AG10803 (cell line): ENCODE results near the gene JHY.
A peak's percentile ranks its signal among the peaks of the same experiment; 100 is the strongest.

Experiments used
- DNase-seq: peaks from one replicate; pipeline ENCODE4 v3.0.0; 2010; ENCODE audit warnings: low read depth
- H3K4me3 ChIP-seq: 2 replicates; pipeline ENCODE4 v1.5.1; 2011; ENCODE audit warnings: mild to moderate bottlenecking, low read length, control low read depth
- TF ChIP-seq, protein P1 (sequence below): conservative IDR thresholded peaks from 2 replicates; pipeline ENCODE4 v1.5.1; 2011; ENCODE audit warnings: mild to moderate bottlenecking, low read length, control low read depth, inconsistent platforms

The JHY gene

GRCh38 chr11:122977470-122978298 lies 95.1 kb downstream of the JHY start:
- TF ChIP-seq, protein P1, sequence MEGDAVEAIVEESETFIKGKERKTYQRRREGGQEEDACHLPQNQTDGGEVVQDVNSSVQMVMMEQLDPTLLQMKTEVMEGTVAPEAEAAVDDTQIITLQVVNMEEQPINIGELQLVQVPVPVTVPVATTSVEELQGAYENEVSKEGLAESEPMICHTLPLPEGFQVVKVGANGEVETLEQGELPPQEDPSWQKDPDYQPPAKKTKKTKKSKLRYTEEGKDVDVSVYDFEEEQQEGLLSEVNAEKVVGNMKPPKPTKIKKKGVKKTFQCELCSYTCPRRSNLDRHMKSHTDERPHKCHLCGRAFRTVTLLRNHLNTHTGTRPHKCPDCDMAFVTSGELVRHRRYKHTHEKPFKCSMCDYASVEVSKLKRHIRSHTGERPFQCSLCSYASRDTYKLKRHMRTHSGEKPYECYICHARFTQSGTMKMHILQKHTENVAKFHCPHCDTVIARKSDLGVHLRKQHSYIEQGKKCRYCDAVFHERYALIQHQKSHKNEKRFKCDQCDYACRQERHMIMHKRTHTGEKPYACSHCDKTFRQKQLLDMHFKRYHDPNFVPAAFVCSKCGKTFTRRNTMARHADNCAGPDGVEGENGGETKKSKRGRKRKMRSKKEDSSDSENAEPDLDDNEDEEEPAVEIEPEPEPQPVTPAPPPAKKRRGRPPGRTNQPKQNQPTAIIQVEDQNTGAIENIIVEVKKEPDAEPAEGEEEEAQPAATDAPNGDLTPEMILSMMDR: no peak
- no peak overlapping the region for H3K4me3 ChIP-seq
- no peak for DNase-seq

DNA sequence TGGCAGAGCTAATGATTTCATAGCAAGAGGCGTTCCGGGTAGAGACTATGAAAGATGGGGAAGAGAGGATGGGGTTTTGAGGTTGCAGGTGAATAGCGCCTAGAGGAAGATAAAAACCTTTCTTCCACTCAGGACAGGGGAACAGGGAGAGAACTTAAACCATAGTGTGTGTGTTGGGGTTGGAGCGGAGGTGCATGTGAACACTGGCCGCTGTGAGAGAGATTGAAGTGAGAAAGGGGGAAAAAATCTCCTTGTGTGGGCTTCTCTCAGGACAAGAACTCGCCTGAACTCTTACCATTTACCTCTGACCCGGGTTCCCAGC lies 95.7 kb downstream of the JHY start:
- TF ChIP-seq, protein P1: no peak
- DNase-seq: no peak
- H3K4me3 ChIP-seq: no peak overlapping the region

GRCh38 chr11:122979103-122979814 lies 96.7 kb downstream of the JHY start:
- H3K4me3 ChIP-seq: no peak overlapping the region
- no peak for DNase-seq
- TF ChIP-seq, protein P1: no peak

GRCh38 chr11:122979815-122980595 lies 97.4 kb downstream of the JHY start:
- no peak for DNase-seq

DNA sequence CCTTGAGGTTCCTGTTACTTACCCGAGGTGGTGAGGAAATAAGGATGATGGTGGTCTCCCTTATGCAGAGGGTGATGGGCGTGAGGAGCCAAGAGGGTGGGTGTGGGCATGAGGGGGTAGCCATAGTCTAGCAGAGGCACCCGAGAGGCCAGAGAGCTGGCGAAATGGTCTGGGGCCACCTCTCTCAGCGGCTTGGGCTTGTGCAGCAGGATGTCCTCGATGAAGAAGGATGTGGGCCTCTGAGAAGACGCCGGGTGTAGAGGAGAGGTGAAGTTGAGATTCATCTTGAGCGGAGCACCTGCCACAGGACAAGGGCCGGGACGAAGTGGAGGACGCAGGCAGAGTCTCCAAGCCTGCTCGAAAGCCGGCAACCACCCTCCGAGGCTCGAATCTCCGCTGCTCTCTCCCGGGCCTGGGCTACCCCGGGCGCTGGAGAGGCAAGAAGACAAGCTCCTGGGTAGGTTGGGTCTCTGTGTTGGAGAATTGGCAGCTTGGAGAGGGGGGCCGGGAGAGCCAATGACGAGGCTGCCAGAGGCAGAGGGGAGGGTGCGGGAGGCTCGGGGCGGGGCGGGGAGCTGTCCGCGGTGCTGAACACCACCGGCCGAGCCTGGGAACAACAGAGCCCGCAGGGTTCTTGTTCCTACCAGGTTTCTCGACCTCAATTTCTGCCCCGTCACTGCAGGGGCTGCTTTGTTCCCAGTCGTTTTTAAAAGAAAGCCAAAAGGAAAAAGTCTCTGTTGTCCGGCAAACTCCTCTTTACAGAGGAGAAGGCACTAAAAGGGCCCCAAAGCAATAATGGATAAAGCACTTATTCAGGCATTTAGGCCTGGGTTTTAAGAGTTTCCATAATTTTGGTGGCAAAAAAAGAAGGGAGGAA lies 99.1 kb downstream of the JHY start, which contains the start of gene BSX:
Gene BSX, minus strand, starts transcription at position 447 of the 877 bp plus-strand sequence. Its CDS starts 163 bp downstream, at position 284.
- TF ChIP-seq, protein P1: no peak
- H3K4me3 ChIP-seq: no peak within 1 kb of the TSS
- peak; percentile 25 for DNase-seq

More at GRCh38 chr11:122979815-122980595, 97.4 kb downstream of the JHY start:
- H3K4me3 ChIP-seq: no peak overlapping the region
- TF ChIP-seq, protein P1: no peak

DNA sequence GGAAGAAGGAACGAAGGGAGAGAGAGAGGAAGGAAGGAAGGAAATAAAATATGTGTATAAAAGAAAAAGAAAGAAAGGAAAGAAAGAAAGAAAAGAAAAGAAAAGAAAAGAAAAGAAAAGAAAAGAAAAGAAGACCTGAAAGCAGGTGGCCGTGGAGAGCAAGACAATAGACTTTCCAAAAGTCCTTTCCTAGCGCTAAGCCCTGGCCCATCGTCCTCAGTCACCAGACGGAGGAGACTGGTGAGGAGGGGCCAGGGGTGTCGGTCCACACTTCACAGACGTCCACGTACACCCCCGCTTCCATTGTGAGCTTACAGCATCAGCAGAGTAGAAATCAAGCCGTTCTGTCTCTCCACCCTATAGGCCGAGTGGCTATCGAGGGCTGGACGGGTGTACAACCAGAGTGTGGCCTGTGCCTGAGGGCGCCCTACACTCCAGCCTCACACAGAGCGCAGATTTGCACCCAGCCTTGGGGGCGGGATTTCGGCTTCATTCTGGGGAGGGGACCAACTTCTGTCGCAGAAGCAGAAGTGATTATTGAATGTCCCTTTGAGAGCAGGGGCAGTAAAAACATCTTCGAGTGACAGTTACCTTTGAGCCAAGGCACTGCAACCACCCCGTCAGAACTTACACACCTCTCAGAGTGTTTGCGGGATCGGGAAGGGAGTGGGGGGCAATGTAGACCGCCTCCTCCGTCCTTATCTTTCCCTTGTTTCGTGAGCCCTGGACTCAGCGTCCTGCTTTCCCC lies 101.1 kb downstream of the JHY start:
- TF ChIP-seq, protein P1: no peak
- DNase-seq: no peak
- peak overlapping the region; percentile 69 for H3K4me3 ChIP-seq
